ENCODE data around the gene ANXA2.
"Not testable (repeated sequence)": the region's sequence is repeated elsewhere in the genome, so short reads cannot be mapped to it uniquely, and the experiment has no call there.

DNA sequence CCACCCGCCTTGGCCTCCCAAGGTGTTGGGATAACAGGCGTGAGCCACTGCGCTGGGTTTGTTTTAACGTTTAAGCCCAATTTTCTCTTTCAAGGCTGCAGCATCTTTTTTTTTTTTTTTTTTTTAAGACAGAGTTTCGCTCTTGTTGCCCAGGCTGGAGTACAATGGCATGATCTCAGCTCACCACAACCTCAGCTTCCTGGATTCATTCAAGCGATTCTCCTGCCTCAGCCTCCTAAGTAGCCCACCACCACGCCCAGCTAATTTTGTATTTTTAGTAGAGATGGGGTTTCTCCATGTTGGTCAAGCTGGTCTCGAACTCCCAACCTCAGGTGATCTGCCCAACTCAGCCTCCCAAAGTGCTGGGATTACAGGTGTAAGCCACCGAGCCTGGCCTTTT, 12.6 kb upstream of the ANXA2 start:
- TF ChIP-seq, protein P1, sequence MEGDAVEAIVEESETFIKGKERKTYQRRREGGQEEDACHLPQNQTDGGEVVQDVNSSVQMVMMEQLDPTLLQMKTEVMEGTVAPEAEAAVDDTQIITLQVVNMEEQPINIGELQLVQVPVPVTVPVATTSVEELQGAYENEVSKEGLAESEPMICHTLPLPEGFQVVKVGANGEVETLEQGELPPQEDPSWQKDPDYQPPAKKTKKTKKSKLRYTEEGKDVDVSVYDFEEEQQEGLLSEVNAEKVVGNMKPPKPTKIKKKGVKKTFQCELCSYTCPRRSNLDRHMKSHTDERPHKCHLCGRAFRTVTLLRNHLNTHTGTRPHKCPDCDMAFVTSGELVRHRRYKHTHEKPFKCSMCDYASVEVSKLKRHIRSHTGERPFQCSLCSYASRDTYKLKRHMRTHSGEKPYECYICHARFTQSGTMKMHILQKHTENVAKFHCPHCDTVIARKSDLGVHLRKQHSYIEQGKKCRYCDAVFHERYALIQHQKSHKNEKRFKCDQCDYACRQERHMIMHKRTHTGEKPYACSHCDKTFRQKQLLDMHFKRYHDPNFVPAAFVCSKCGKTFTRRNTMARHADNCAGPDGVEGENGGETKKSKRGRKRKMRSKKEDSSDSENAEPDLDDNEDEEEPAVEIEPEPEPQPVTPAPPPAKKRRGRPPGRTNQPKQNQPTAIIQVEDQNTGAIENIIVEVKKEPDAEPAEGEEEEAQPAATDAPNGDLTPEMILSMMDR (IDR thresholded peaks at IDR 0.05) = not testable (repeated sequence)
- TF ChIP-seq POLR2A, POLR2AphosphoS5 (IDR thresholded peaks at IDR 0.05): not testable (repeated sequence)

All from transverse colon (tissue), 4 donors.